Measurements from ENCODE around the gene PARP3. TPM values are rescaled to one million over a fixed set of nuclear protein-coding genes. Genes with fewer than 3 reads are reported as not detected.

Gene PARP3
- total and polyA plus RNA-seq, 2 experiments from 2014 or later, result 17.3 to 26.6 TPM

GRCh38 chr3:51943451-51944391, 1.6 kb downstream of the PARP3 start:
- no peak overlapping the region for H3K4me3 ChIP-seq
- TF ChIP-seq CTCF (IDR thresholded peaks at IDR 0.05; ENCODE audit: low read depth, low read length), result no peak
- no peaks in the 10 kb centered on the region for H3K27me3 ChIP-seq
- H3K9me3 ChIP-seq (ENCODE audit: low read depth), result no peaks in the 10 kb centered on the region
- peaks cover 15% of the 10 kb centered on the region for H3K4me1 ChIP-seq (ENCODE audit: low read depth)
- no peaks in the 10 kb centered on the region for H3K36me3 ChIP-seq
- H3K27ac ChIP-seq, result no peak overlapping the region
- DNase-seq (ENCODE audit: low read depth in 1 of 2, low spot score in 1 of 2), result no peak

- no peak for TF ChIP-seq CTCF (IDR thresholded peaks at IDR 0.05; ENCODE audit: low read depth, low read length)
- no peak overlapping the region for H3K4me3 ChIP-seq
- no peaks in the 10 kb centered on the region for H3K36me3 ChIP-seq
- no peak for DNase-seq (ENCODE audit: low read depth in 1 of 2, low spot score in 1 of 2)
- peaks cover 15% of the 10 kb centered on the region for H3K4me1 ChIP-seq (ENCODE audit: low read depth)
- no peaks in the 10 kb centered on the region for H3K27me3 ChIP-seq
- H3K9me3 ChIP-seq (ENCODE audit: low read depth), result no peaks in the 10 kb centered on the region
- H3K27ac ChIP-seq, result no peak overlapping the region
Measured at GRCh38 chr3:51944451-51945021, 2.4 kb downstream of the PARP3 start.

GRCh38 chr3:51945031-51945840, 3.1 kb downstream of the PARP3 start:
- no peaks in the 10 kb centered on the region for H3K9me3 ChIP-seq (ENCODE audit: low read depth)
- H3K4me3 ChIP-seq, result no peak overlapping the region
- no peak for TF ChIP-seq CTCF (IDR thresholded peaks at IDR 0.05; ENCODE audit: low read depth, low read length)
- no peaks in the 10 kb centered on the region for H3K36me3 ChIP-seq
- no peak overlapping the region for H3K27ac ChIP-seq
- H3K27me3 ChIP-seq, result no peaks in the 10 kb centered on the region
- DNase-seq (ENCODE audit: low read depth in 1 of 2, low spot score in 1 of 2), result no peak
- H3K4me1 ChIP-seq (ENCODE audit: low read depth), result peaks cover 15% of the 10 kb centered on the region

- no peak overlapping the region for H3K4me3 ChIP-seq
- DNase-seq (ENCODE audit: low read depth in 1 of 2, low spot score in 1 of 2), result no peak
Measured at GRCh38 chr3:51945926-51946705, 4.0 kb downstream of the PARP3 start.

More at GRCh38 chr3:51945926-51946705, 4.0 kb downstream of the PARP3 start:
- no peaks in the 10 kb centered on the region for H3K9me3 ChIP-seq (ENCODE audit: low read depth)
- TF ChIP-seq CTCF (IDR thresholded peaks at IDR 0.05; ENCODE audit: low read depth, low read length), result no peak
- H3K4me1 ChIP-seq (ENCODE audit: low read depth), result peaks cover 9% of the 10 kb centered on the region
- no peaks in the 10 kb centered on the region for H3K36me3 ChIP-seq
- no peaks in the 10 kb centered on the region for H3K27me3 ChIP-seq
- H3K27ac ChIP-seq, result no peak overlapping the region

Data from cardiac muscle cell (in vitro differentiated cells and primary cell).